ENCODE results near the gene GRM4.

Gene GRM4

GRCh38 chr6:33978412-33979150, 167.3 kb downstream of the GRM4 start:
- DNase-seq (ENCODE audit: low spot score) = no peak

GRCh38 chr6:33977606-33978411, 168.1 kb downstream of the GRM4 start:
- DNase-seq (ENCODE audit: low spot score) = no peak

GRCh38 chr6:33976437-33977360, 169.2 kb downstream of the GRM4 start:
- no peak for DNase-seq (ENCODE audit: low spot score)

GRCh38 chr6:33975661-33976436, 170.0 kb downstream of the GRM4 start:
- DNase-seq (ENCODE audit: low spot score) = no peak

- DNase-seq (ENCODE audit: low spot score) = no peak
Observed at GRCh38 chr6:33974471-33974870, 171.4 kb downstream of the GRM4 start.

- DNase-seq (ENCODE audit: low spot score) = no peak
Observed at GRCh38 chr6:33974030-33974429, 171.9 kb downstream of the GRM4 start.

GRCh38 chr6:33971580-33971979, 174.3 kb downstream of the GRM4 start:
- DNase-seq (ENCODE audit: low spot score) = no peak

Data from HuH-7 (cell line).